Heart right ventricle (tissue), 16 donors: ENCODE results near the gene NKPD1. TPM values are rescaled to one million over a fixed set of nuclear protein-coding genes. Genes with fewer than 3 reads are reported as not detected.

Experiments
- ATAC-seq, 8 donors: fragments of 200-7000 bp; cut with Tn5 transposase; one replicate each; pipeline ENCODE4 v1.9.1; 2020; ENCODE audit warnings: mild to moderate bottlenecking in 8 of 8, moderate library complexity in 8 of 8, moderate number of reproducible peaks in 1 of 8
- DNase-seq, 2 donors: peaks; one replicate each; pipeline ENCODE4 v3.0.0-alpha.2; 2020
- H3K27ac ChIP-seq, 10 donors: fragments of 200-600 bp; sonication (generic) in 2 of 10; one replicate each; pipeline versions ENCODE4 v1.5.0 to v1.8.0; 2020 to 2022; ENCODE audit warnings: mild to moderate bottlenecking in 3 of 10
- H3K27me3 ChIP-seq, 7 donors: fragments of 200-600 bp; one replicate each; pipeline ENCODE4 v1.8.0; 2021 to 2022; ENCODE audit warnings: mild to moderate bottlenecking in 2 of 7
- H3K36me3 ChIP-seq, 9 donors: fragments of 200-600 bp; sonication (generic) in 1 of 9; one replicate each; pipeline versions ENCODE4 v1.5.0 to v1.8.0; 2020 to 2022; ENCODE audit warnings: mild to moderate bottlenecking in 2 of 9
- H3K4me1 ChIP-seq, 9 donors: fragments of 200-600 bp; sonication (generic) in 1 of 9; one replicate each; pipeline versions ENCODE4 v1.5.0 to v1.8.0; 2020 to 2022; ENCODE audit warnings: mild to moderate bottlenecking in 4 of 9
- H3K4me3 ChIP-seq, 10 donors: fragments of 200-600 bp; sonication (generic) in 2 of 10; one replicate each; pipeline versions ENCODE4 v1.5.0 to v1.8.0; 2020 to 2022; ENCODE audit warnings: mild to moderate bottlenecking in 7 of 10, moderate library complexity in 2 of 10
- H3K9me3 ChIP-seq, 11 donors: fragments of 200-600 bp in 10 of 11; sonication (generic) in 2 of 11; one replicate each; pipeline versions ENCODE4 v1.5.0 to v1.8.0; 2013 to 2022; ENCODE audit warnings: mild to moderate bottlenecking in 2 of 11, control low read depth in 1 of 11, moderate library complexity in 1 of 11
- CTCF ChIP-seq, 9 donors: fragments of 200-600 bp; sonication (generic) in 2 of 9; IDR thresholded peaks; one replicate each; pipeline versions ENCODE4 v1.5.0 to v1.8.0; 2021 to 2022; ENCODE audit warnings: antibody characterized with exemption in 9 of 9, mild to moderate bottlenecking in 5 of 9, moderate library complexity in 1 of 9
- WGBS, 2 donors: extraction: QIAGEN DNeasy Blood & Tissue Kit; methylation state at CpG; one replicate each; pipeline ENCODE4 v1.1.7; 2013; ENCODE audit warnings: inconsistent platforms in 1 of 2; 5-methylcytosine and 5-hydroxymethylcytosine counted together
- intact Hi-C, 10 donors: fragments of 100-400 bp; cut with DNase I; formaldehyde crosslinking; loops; one replicate each; pipeline versions ENCODE4 v1.11.1 to v1.14.2; 2022
- polyA plus RNA-seq, 2 donors: library from polyadenylated mRNA; stranded (reverse); fragments of 200-250 nt; gene quantifications; one replicate each; pipeline ENCODE4 v1.2.3, GENCODE V29; 2013
- total RNA-seq, 10 donors: library from RNA; stranded (reverse); fragmentation: NEBNext Ultra II Directional in 3 of 10; extraction: Animal tissue kit (Norgen Biotek cat#: 25700) in 3 of 10; gene quantifications; one replicate each; pipeline versions ENCODE4 v1.2.1 to v1.2.4, GENCODE V29; 2021 to 2023
- donor health status: Arrhythmogenic right ventricular cardiomyopathy.
- donor health status: ischemic (EF 13 %, LVEDD 7.1; RV severe dilation, severe dysfunction).
- donor health status: healthy with polysubstance abuse.
- donor health status: DM: no; HTN: yes; CAD: no.
- donor health status: DM: no; HTN: no; CAD: no.
- donor health status: ischemic (EF 25% LVEDD 6.9; RV normal size, moderate dysfunction).
- donor health status: ischemic (EF 25% LVEDD 5.7; RV mildly dilated, moderate dysfunction).
- donor health status: healthy.
- donor health status: DM: yes; HTN: yes; CAD: no.
- donor health status: Ischemic cardiomyopathy.
- donor health status: ischemic (EF 35%, LVEDD 5.7; RV mildly dilated, moderate dysfunction).
- donor health status: nonischemic (EF 11% LVEDD 7.7; RV severe dilation, severe dysfunction).
- donor health status: DM: yes; HTN: yes; CAD: no.
- donor health status: PGD.
- donor health status: ischemic (EF 29% LVEDD 5.4; RV normal size, mild dysfunction).
- donor health status: nonischemic (EF 23%, LVEDD 6.1; RV moderate dilation, normal function).

The NKPD1 gene
- total and polyA plus RNA-seq, 12 donors: 0.06 to 0.09 (median 0.07) TPM; not detected in 7

- Histone ChIP-seq H3K9me3 (no peaks in the 10 kb centered on the region), H3K36me3 (peaks cover 0 to 18% (median 11%) of the 10 kb centered on the region in 9 donors), H3K4me3 (no peak overlapping the region), H3K27me3 (peaks cover 9 to 48% (median 27%) of the 10 kb centered on the region in 7 donors), H3K4me1 (peaks cover 22 to 32% (median 27%) of the 10 kb centered on the region in 9 donors), H3K27ac (no peak overlapping the region)
- DNase-seq (no peak), ATAC-seq (no peak)
- WGBS, 2 donors: 89 to 93% methylated on average over 4 of the region's 4 CpGs
- no peak for TF ChIP-seq CTCF (IDR thresholded peaks at IDR 0.05)
- intact Hi-C loops: no loop called here
These were observed 10.6 kb downstream of the NKPD1 start for GRCh38 chr19:45150180-45150579.

GRCh38 chr19:45149129-45149528, 11.7 kb downstream of the NKPD1 start:
- ATAC-seq: no peak
- Histone ChIP-seq H3K4me1 (peaks cover 22 to 28% (median 25%) of the 10 kb centered on the region in 9 donors), H3K4me3 (no peak overlapping the region), H3K36me3 (peaks cover 0 to 29% (median 13%) of the 10 kb centered on the region in 9 donors), H3K27ac (no peak overlapping the region), H3K27me3 (peaks cover 9 to 39% (median 27%) of the 10 kb centered on the region in 7 donors), H3K9me3 (no peaks in the 10 kb centered on the region)
- TF ChIP-seq CTCF (IDR thresholded peaks at IDR 0.05): no peak
- intact Hi-C loops: no loop called here
- DNase-seq: no peak
- 88% methylated on average over 9 of the region's 9 CpGs for WGBS, 2 donors

GRCh38 chr19:45147835-45148676, 12.7 kb downstream of the NKPD1 start:
- intact Hi-C loops: no loop called here
- ATAC-seq (no peak), DNase-seq (no peak)
- WGBS, 2 donors: 84 to 85% methylated on average over 18 of the region's 18 CpGs
- TF ChIP-seq CTCF (IDR thresholded peaks at IDR 0.05): no peak
- Histone ChIP-seq H3K36me3 (peaks cover 0 to 39% (median 13%) of the 10 kb centered on the region in 9 donors), H3K4me3 (no peak overlapping the region), H3K9me3 (no peaks in the 10 kb centered on the region), H3K27me3 (peaks cover 9 to 28% (median 24%) of the 10 kb centered on the region in 7 donors), H3K4me1 (peaks cover 11 to 17% (median 14%) of the 10 kb centered on the region in 9 donors), H3K27ac (no peak overlapping the region)

- no peak for ATAC-seq
- no peak for TF ChIP-seq CTCF (IDR thresholded peaks at IDR 0.05)
- DNase-seq: no peak
- no peak overlapping the region for H3K4me3 ChIP-seq
- H3K27me3 ChIP-seq: peaks cover 3 to 16% (median 12%) of the 10 kb centered on the region in 7 donors
- no peak overlapping the region for H3K27ac ChIP-seq
- peaks cover 0 to 4% (median 2%) of the 10 kb centered on the region in 9 donors for H3K4me1 ChIP-seq
- intact Hi-C loops: no loop called here
- 88 to 95% methylated on average over 18 of the region's 18 CpGs for WGBS, 2 donors
- H3K9me3 ChIP-seq: no peaks in the 10 kb centered on the region
- H3K36me3 ChIP-seq: peaks cover 0 to 52% (median 20%) of the 10 kb centered on the region in 9 donors
These were observed 14.0 kb downstream of the NKPD1 start for GRCh38 chr19:45146741-45147205.
